ENCODE data around the gene PIN1. TPM values are rescaled to one million over a fixed set of nuclear protein-coding genes. Genes with fewer than 3 reads are reported as not detected.

PIN1 gene
- polyA plus RNA-seq, 1 donor from 2014 or later, result 268 TPM

DNA sequence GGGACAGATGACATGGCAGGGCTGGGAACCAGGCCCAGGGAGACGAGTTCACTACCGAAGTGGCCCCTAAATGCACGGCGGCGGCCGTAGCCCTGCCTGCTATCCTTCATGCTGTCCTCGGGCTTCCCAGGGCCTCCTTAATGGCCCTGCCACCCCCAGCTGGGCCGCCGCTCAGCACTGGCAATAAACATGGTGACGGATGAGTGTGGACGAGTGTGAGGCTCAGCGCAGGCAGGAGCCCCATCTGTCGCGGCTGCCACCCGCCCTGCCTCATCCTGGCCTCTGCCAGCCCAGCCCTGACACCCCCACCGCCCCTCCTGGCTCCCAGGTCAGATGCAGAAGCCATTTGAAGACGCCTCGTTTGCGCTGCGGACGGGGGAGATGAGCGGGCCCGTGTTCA, 13.6 kb downstream of the PIN1 start:
- TF ChIP-seq, protein P1, sequence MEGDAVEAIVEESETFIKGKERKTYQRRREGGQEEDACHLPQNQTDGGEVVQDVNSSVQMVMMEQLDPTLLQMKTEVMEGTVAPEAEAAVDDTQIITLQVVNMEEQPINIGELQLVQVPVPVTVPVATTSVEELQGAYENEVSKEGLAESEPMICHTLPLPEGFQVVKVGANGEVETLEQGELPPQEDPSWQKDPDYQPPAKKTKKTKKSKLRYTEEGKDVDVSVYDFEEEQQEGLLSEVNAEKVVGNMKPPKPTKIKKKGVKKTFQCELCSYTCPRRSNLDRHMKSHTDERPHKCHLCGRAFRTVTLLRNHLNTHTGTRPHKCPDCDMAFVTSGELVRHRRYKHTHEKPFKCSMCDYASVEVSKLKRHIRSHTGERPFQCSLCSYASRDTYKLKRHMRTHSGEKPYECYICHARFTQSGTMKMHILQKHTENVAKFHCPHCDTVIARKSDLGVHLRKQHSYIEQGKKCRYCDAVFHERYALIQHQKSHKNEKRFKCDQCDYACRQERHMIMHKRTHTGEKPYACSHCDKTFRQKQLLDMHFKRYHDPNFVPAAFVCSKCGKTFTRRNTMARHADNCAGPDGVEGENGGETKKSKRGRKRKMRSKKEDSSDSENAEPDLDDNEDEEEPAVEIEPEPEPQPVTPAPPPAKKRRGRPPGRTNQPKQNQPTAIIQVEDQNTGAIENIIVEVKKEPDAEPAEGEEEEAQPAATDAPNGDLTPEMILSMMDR (IDR thresholded peaks at IDR 0.05; ENCODE audit: poor library complexity, severe bottlenecking), result no peak
- TF ChIP-seq EZH2 (IDR thresholded peaks at IDR 0.05; ENCODE audit: borderline replicate concordance, insufficient read depth, low read length, poor library complexity, severe bottlenecking), result no peak
- TF ChIP-seq RAD21 (conservative IDR thresholded peaks at IDR 0.05), result no peak
- no peak for TF ChIP-seq POLR2AphosphoS5 (IDR thresholded peaks at IDR 0.05)
- no peak for TF ChIP-seq MXI1 (conservative IDR thresholded peaks at IDR 0.05; ENCODE audit: poor library complexity, severe bottlenecking)
- no peak for TF ChIP-seq EP300 (conservative IDR thresholded peaks at IDR 0.05; ENCODE audit: poor library complexity, severe bottlenecking)
- Histone ChIP-seq H3K27ac (ENCODE audit: low read length) (no peak overlapping the region), H2AFZ (ENCODE audit: low read depth, low read length) (no peak overlapping the region), H3K36me3 (ENCODE audit: insufficient read depth, low read length) (no peaks in the 10 kb centered on the region), H3K79me2 (replicated peaks; ENCODE audit: insufficient read depth, low read length) (no peaks in the 10 kb centered on the region), H3K9ac (ENCODE audit: low read length) (no peak overlapping the region), H4K20me1 (ENCODE audit: insufficient read depth) (no peaks in the 10 kb centered on the region), H3K9me2 (ENCODE audit: insufficient read depth, low read length) (no peaks in the 10 kb centered on the region), H3K4me3 (ENCODE audit: low read length) (no peak overlapping the region), H3F3A (ENCODE audit: insufficient read depth, low read length, poor library complexity, severe bottlenecking) (no peaks in the 10 kb centered on the region), H3K27me3 (ENCODE audit: insufficient read depth, low read depth, low read length) (no peaks in the 10 kb centered on the region), H3K4me2 (ENCODE audit: low read length) (no peak overlapping the region), H3K9me3 (ENCODE audit: low read length) (no peaks in the 10 kb centered on the region)

DNA sequence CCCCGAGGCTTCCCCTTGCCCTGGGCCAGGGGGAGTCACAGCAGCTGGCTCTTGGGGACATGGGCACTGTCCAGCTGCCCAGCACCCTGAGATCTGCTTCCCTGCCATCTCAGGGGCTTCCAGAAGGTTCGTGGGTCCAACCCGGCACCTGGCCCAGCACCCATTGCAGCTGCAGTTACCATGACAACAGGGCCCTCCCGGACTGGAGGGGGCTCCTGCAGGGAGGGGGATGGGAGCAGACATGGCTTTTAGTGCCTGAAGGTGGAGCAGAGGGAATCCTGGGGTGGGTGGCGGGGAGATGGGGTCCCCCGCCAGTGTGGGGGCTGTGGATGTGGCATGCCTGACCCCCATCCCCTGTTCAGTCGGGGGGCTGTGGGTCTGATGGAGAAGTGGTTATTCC, 14.7 kb downstream of the PIN1 start:
- no peak overlapping the region for H3K4me2 ChIP-seq (ENCODE audit: low read length)
- H3F3A ChIP-seq (ENCODE audit: insufficient read depth, low read length, poor library complexity, severe bottlenecking), result no peaks in the 10 kb centered on the region
- no peaks in the 10 kb centered on the region for H3K79me2 ChIP-seq (replicated peaks; ENCODE audit: insufficient read depth, low read length)
- H3K4me3 ChIP-seq (ENCODE audit: low read length), result no peak overlapping the region
- H3K27me3 ChIP-seq (ENCODE audit: insufficient read depth, low read depth, low read length), result no peaks in the 10 kb centered on the region
- H3K27ac ChIP-seq (ENCODE audit: low read length), result no peak overlapping the region
- peaks cover 7% of the 10 kb centered on the region for H3K36me3 ChIP-seq (ENCODE audit: insufficient read depth, low read length)
- H3K9ac ChIP-seq (ENCODE audit: low read length), result no peak overlapping the region
- no peaks in the 10 kb centered on the region for H3K9me3 ChIP-seq (ENCODE audit: low read length)
- no peaks in the 10 kb centered on the region for H4K20me1 ChIP-seq (ENCODE audit: insufficient read depth)
- no peak for TF ChIP-seq SMC3 (conservative IDR thresholded peaks at IDR 0.05; ENCODE audit: poor library complexity)
- no peak for TF ChIP-seq POLR2AphosphoS5 (IDR thresholded peaks at IDR 0.05)
- TF ChIP-seq EP300 (conservative IDR thresholded peaks at IDR 0.05; ENCODE audit: poor library complexity, severe bottlenecking), result no peak
- no peak overlapping the region for H2AFZ ChIP-seq (ENCODE audit: low read depth, low read length)
- H3K9me2 ChIP-seq (ENCODE audit: insufficient read depth, low read length), result no peaks in the 10 kb centered on the region

DNA sequence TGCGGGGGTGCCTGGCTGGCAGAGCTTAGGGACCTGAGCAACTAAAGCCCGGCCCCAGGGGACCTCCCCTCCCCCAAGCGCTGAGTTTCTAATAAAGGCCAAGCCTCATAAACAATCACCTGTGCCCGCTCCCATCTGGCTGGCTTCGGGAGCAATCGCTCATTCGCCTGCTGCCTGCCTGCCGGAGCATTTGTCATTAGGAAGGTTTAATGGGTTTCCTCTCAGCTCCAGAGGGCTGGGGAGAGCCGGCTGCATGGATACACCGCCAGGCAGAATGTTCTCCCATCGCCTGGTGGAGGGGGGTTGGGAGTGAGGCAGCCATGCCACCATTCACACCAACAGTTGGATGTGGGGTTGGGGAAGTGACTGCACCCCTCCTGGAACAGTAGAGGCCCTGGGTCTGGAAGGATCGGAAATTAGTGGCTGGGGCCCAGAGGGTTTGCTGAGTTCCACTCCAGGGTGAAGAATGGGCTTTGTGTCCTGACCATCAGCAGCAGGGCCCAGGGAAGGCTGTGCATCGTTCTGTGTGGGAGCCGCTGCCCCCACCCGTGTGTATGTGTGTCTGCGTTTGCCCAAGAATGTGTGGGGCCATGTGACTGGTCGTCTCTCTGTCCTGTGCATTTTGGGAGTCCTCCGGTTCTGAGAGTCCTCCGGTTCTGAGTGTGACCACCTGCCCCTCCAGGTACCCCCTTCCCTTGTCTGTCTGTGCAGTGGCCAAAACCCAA, 15.3 kb downstream of the PIN1 start:
- Histone ChIP-seq H3K27ac (ENCODE audit: low read length) (no peak overlapping the region), H3K4me3 (ENCODE audit: low read length) (no peak overlapping the region), H3K9me3 (ENCODE audit: low read length) (no peaks in the 10 kb centered on the region), H3K4me2 (ENCODE audit: low read length) (no peak overlapping the region), H3K9me2 (ENCODE audit: insufficient read depth, low read length) (no peaks in the 10 kb centered on the region), H3K9ac (ENCODE audit: low read length) (no peak overlapping the region), H4K20me1 (ENCODE audit: insufficient read depth) (no peaks in the 10 kb centered on the region), H3F3A (ENCODE audit: insufficient read depth, low read length, poor library complexity, severe bottlenecking) (no peaks in the 10 kb centered on the region), H3K27me3 (ENCODE audit: insufficient read depth, low read depth, low read length) (no peaks in the 10 kb centered on the region), H3K79me2 (replicated peaks; ENCODE audit: insufficient read depth, low read length) (no peaks in the 10 kb centered on the region), H3K36me3 (ENCODE audit: insufficient read depth, low read length) (peaks cover 7% of the 10 kb centered on the region), H2AFZ (ENCODE audit: low read depth, low read length) (no peak overlapping the region)
- TF ChIP-seq TAF1 (IDR thresholded peaks at IDR 0.05; ENCODE audit: low read depth), result no peak
- no peak for TF ChIP-seq SMC3 (conservative IDR thresholded peaks at IDR 0.05; ENCODE audit: poor library complexity)
- TF ChIP-seq EP300 (conservative IDR thresholded peaks at IDR 0.05; ENCODE audit: poor library complexity, severe bottlenecking), result no peak
- no peak for TF ChIP-seq RAD21 (conservative IDR thresholded peaks at IDR 0.05)
- TF ChIP-seq EZH2 (IDR thresholded peaks at IDR 0.05; ENCODE audit: borderline replicate concordance, insufficient read depth, low read length, poor library complexity, severe bottlenecking), result no peak
